ENCODE measurements around the gene CROCC. TPM values are rescaled to one million over a fixed set of nuclear protein-coding genes. Genes with fewer than 3 reads are reported as not detected.

The CROCC gene
- total RNA-seq, 4 donors from 2014 or later = 19.5 to 63.8 (median 23.3) TPM

DNA sequence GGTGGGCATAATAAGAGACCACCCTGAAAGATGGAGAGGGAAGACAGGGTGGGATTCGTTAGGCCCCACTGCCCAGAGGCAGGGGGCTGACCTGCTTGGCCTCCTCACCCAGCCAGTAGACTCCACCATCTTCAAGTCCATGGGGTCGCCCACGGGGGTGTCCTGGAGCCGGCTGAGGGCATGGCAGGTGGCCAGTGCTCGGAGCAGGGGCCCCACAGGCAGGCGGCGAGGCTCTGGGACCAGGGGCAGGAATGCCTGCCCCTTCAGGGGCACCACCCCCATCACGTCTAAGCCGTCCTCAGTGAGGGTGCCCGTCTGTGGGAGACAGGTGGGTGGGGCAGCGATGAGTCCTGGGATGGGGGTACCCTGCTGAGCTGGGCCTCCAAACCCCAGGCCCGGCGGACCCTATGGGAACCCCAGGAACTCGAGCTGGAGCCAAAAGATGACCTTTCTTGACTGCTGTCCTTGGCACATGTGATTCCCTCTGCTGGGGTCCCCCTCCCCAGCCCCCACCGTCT, 71.8 kb downstream of the CROCC start:
- DNase-seq (ENCODE audit: low spot score in 2 of 2) = no peak
- intact Hi-C loops (cut with DNase I; ENCODE audit: low total_unique reads) = no loop called here
- no peak overlapping the region for H3K4me3 ChIP-seq (ENCODE audit: low read depth, poor library complexity, severe bottlenecking)
- TF ChIP-seq CTCF (IDR thresholded peaks at IDR 0.05) = no peak
- WGBS, 2 donors = 89 to 96% methylated on average over 10 to 15 of the region's 15 CpGs

- TF ChIP-seq CTCF (IDR thresholded peaks at IDR 0.05) = no peak
- no peak for TF ChIP-seq POLR2A (IDR thresholded peaks at IDR 0.05)
- no peak for DNase-seq (ENCODE audit: low spot score in 2 of 2)
- 96 to 97% methylated on average over 10 to 13 of the region's 14 CpGs for whole genome bisulfite sequencing, 2 donors
- intact Hi-C loops (cut with DNase I; ENCODE audit: low total_unique reads) = no loop called here
- no peak overlapping the region for H3K4me3 ChIP-seq (ENCODE audit: low read depth, poor library complexity, severe bottlenecking)
Observed at GRCh38 chr1:16996845-16997244, 75.1 kb downstream of the CROCC start.

DNA sequence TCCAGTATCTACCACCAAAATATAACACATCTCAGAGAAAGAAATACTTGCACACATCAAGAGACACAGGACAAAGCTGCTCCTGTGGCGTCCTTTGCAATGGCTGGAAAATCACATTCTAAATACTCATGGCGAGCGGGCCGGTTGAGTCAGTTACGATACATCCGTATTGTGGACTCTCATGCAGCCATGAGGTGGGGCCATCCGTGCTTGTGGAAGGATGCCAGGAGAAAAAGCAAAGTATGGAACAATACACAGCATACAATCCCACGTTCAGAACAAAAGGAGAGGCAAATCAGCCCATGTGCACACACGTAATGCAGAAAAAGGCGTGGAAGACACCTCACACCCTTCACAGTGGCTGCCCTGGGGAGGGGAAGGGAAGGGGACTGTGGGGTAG, 76.9 kb downstream of the CROCC start:
- DNase-seq (ENCODE audit: low spot score in 2 of 2) = no peak
- no peak for TF ChIP-seq POLR2A (IDR thresholded peaks at IDR 0.05)
- no peak for TF ChIP-seq CTCF (IDR thresholded peaks at IDR 0.05)
- WGBS, 2 donors = 72 to 74% methylated on average over 10 of the region's 10 CpGs
- intact Hi-C loops (cut with DNase I; ENCODE audit: low total_unique reads) = no loop called here
- no peak overlapping the region for H3K4me3 ChIP-seq (ENCODE audit: low read depth, poor library complexity, severe bottlenecking)

DNA sequence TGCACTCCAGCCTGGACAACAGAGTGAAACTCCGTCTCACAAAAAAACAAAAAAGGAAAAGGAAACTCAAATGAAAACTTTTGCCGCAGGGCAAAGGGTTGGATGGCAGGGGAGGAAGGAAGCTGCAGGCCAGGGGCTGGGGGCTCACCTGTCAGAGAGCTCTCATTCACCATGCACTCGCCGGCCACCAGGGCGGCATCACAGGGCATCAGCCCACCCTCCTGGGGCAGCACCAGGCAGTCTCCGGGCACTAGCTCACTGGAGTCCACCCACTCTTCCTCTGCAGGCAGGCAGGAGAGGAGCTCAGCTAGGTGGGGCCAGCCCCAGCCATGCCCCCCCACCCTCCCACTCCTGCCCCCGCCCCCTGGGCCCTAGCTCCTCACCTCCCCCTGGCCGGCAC, 78.1 kb downstream of the CROCC start:
- no peak for TF ChIP-seq CTCF (IDR thresholded peaks at IDR 0.05)
- no peak for TF ChIP-seq POLR2A (IDR thresholded peaks at IDR 0.05)
- intact Hi-C loops (cut with DNase I; ENCODE audit: low total_unique reads) = no loop called here
- 87 to 94% methylated on average over 7 to 8 of the region's 8 CpGs for WGBS, 2 donors
- no peak for DNase-seq (ENCODE audit: low spot score in 2 of 2)
- no peak overlapping the region for H3K4me3 ChIP-seq (ENCODE audit: low read depth, poor library complexity, severe bottlenecking)

DNA sequence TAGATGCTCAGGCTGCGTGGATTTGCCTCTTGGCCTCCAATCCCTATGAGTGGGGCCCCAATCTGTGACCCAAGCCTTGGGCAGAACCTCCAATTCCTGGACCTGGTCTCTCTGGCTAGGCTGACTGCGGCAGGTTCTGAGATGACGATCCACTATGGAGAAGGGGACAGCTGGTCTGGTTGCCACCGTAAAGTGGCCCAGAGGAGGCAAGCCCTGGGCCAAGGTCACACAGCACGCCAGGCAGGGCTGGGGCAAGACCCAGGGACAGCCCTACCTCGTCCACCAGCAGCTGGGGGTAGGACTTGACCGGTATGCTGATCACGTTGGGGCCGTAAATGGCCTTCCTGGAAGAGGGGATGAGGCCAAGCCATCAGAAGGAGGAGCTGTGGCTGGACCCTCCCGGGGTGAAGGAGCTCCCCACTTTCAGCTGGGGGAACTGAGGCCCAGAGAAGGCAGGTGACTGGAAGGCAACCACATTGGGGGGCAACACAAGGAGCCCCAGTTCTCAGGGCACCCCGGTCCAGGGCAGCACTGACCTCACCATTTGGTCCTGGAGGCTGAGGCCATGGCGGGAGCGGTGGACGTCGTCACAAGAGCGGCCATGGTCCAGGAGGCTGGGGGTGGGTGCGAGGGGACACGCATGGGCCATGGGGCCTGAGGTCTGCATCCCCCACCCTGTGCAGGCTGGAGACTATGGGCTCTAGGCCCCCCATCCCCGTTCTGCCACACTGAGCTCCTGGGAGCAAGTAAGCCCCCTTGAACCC, 80.2 kb downstream of the CROCC start:
- 94 to 95% methylated on average over 19 of the region's 19 CpGs for WGBS, 2 donors
- DNase-seq (ENCODE audit: low spot score in 2 of 2) = no peak
- intact Hi-C loops (cut with DNase I; ENCODE audit: low total_unique reads) = no loop called here
- H3K4me3 ChIP-seq (ENCODE audit: low read depth, poor library complexity, severe bottlenecking) = no peak overlapping the region
- TF ChIP-seq CTCF (IDR thresholded peaks at IDR 0.05) (no peak), POLR2A (IDR thresholded peaks at IDR 0.05) (no peak)

GRCh38 chr1:17002524-17002902, 80.8 kb downstream of the CROCC start:
- 90 to 98% methylated on average over 4 of the region's 4 CpGs for WGBS, 2 donors
- no peak overlapping the region for H3K4me3 ChIP-seq (ENCODE audit: low read depth, poor library complexity, severe bottlenecking)
- no peak for DNase-seq (ENCODE audit: low spot score in 2 of 2)
- TF ChIP-seq POLR2A (IDR thresholded peaks at IDR 0.05) = no peak
- TF ChIP-seq CTCF (IDR thresholded peaks at IDR 0.05) = no peak
- intact Hi-C loops (cut with DNase I; ENCODE audit: low total_unique reads) = no loop called here

All from lower leg skin (tissue), 4 donors.